WTC11 (cell line): ENCODE data around the gene MARK2. TPM values are rescaled to one million over a fixed set of nuclear protein-coding genes. Genes with fewer than 3 reads are reported as not detected.

Experiments
- ATAC-seq: fragments of 200-7000 bp; cut with Tn5 transposase; 2 replicates; pipeline ENCODE4 v1.10.0; 2021; ENCODE audit warnings: mild to moderate bottlenecking, moderate library complexity
- CTCF ChIA-PET: fragments of 300-600 bp; sonication (Branson Sonifier 250); formaldehyde crosslinking; loops from one replicate; lab custom pipeline; 2021; ENCODE audit warnings: antibody characterized with exemption; lab: Charles Lee
- POLR2A ChIA-PET: fragments of 350-600 bp; sonication (Branson Sonifier 250); formaldehyde crosslinking; loops from one replicate; lab custom pipeline; 2021; ENCODE audit warnings: antibody characterized with exemption; lab: Charles Lee
- DNase-seq: peaks from one replicate; pipeline ENCODE4 v3.0.0; 2021; ENCODE audit warnings: low spot score
- H3K27ac Mint-ChIP-seq: 2 replicates; pipeline ENCODE4 v1.8.0; 2021; ENCODE audit warnings: mixed read lengths
- H3K27me3 Mint-ChIP-seq: 2 replicates; pipeline ENCODE4 v1.8.0; 2021; ENCODE audit warnings: low read depth, mild to moderate bottlenecking, moderate library complexity, mixed read lengths
- H3K36me3 Mint-ChIP-seq: 2 replicates; pipeline ENCODE4 v1.8.0; 2021; ENCODE audit warnings: mixed read lengths
- H3K4me1 Mint-ChIP-seq: 2 replicates; pipeline ENCODE4 v1.8.0; 2022; ENCODE audit warnings: mixed read lengths
- H3K4me3 Mint-ChIP-seq: 2 replicates; pipeline ENCODE4 v1.8.0; 2021; ENCODE audit warnings: mild to moderate bottlenecking, moderate library complexity, mixed read lengths
- H3K9me3 Mint-ChIP-seq: 2 replicates; pipeline ENCODE4 v1.8.0; 2021; ENCODE audit warnings: mixed read lengths
- CDX4 ChIP-seq: fragments of 250-450 bp; sonication (Bioruptor Pico); IDR thresholded peaks from 2 replicates; pipeline ENCODE4 v1.9.0; 2021; ENCODE audit warnings: moderate library complexity, mild to moderate bottlenecking, inconsistent platforms, borderline replicate concordance
- CREM ChIP-seq: sonication (generic); formaldehyde crosslinking; IDR thresholded peaks from 2 replicates; pipeline ENCODE4 v1.8.1; 2022; ENCODE audit warnings: mild to moderate bottlenecking, missing genetic modification reagents, moderate library complexity
- FOXK1 ChIP-seq: sonication (generic); formaldehyde crosslinking; IDR thresholded peaks from 2 replicates; pipeline ENCODE4 v1.8.0; 2022; ENCODE audit warnings: mild to moderate bottlenecking, moderate library complexity, missing genetic modification reagents
- FOXP1 ChIP-seq: sonication (generic); formaldehyde crosslinking; IDR thresholded peaks from 2 replicates; pipeline ENCODE4 v1.8.0; 2022; ENCODE audit warnings: missing genetic modification reagents, mild to moderate bottlenecking, moderate library complexity, borderline replicate concordance
- GTF2I ChIP-seq: fragments of 250-450 bp; sonication (Bioruptor Pico); conservative IDR thresholded peaks from 2 replicates; pipeline ENCODE4 v1.4.0; 2021; ENCODE audit warnings: mild to moderate bottlenecking
- HMGXB4 ChIP-seq: sonication (generic); formaldehyde crosslinking; IDR thresholded peaks from 2 replicates; pipeline ENCODE4 v1.8.1; 2023; ENCODE audit warnings: mild to moderate bottlenecking, moderate library complexity, missing genetic modification reagents
- IRF1 ChIP-seq: sonication (generic); formaldehyde crosslinking; IDR thresholded peaks from 2 replicates; pipeline ENCODE4 v1.8.0; 2023; ENCODE audit warnings: missing genetic modification reagents
- MXD4 ChIP-seq: fragments of 250-450 bp; sonication (Bioruptor Pico); IDR thresholded peaks from 2 replicates; pipeline ENCODE4 v1.8.0; 2021; ENCODE audit warnings: mild to moderate bottlenecking, moderate library complexity, borderline replicate concordance
- NFE2L1 ChIP-seq: sonication (generic); formaldehyde crosslinking; IDR thresholded peaks from 2 replicates; pipeline ENCODE4 v1.8.1; 2023; ENCODE audit warnings: missing genetic modification reagents
- NFYB ChIP-seq: sonication (generic); formaldehyde crosslinking; conservative IDR thresholded peaks from 2 replicates; pipeline ENCODE4 v1.8.0; 2022; ENCODE audit warnings: low read depth, missing genetic modification reagents
- NR1H2 ChIP-seq: sonication (generic); formaldehyde crosslinking; IDR thresholded peaks from 2 replicates; pipeline ENCODE4 v1.9.0; 2021; ENCODE audit warnings: mild to moderate bottlenecking, moderate library complexity, missing genetic modification reagents
- NR2C2 ChIP-seq: sonication (generic); formaldehyde crosslinking; IDR thresholded peaks from 2 replicates; pipeline ENCODE4 v1.8.0; 2022; ENCODE audit warnings: mild to moderate bottlenecking, missing genetic modification reagents
- PRRX2 ChIP-seq: fragments of 250-450 bp; sonication (Bioruptor Pico); IDR thresholded peaks from 2 replicates; pipeline ENCODE4 v1.8.0; 2021; ENCODE audit warnings: mild to moderate bottlenecking
- SMAD4 ChIP-seq: sonication (generic); formaldehyde crosslinking; IDR thresholded peaks from 2 replicates; pipeline ENCODE4 v1.8.0; 2022; ENCODE audit warnings: mild to moderate bottlenecking, missing genetic modification reagents
- TCF7 ChIP-seq: sonication (generic); formaldehyde crosslinking; IDR thresholded peaks from 2 replicates; pipeline ENCODE4 v1.8.0; 2022; ENCODE audit warnings: mild to moderate bottlenecking, low read depth, missing genetic modification reagents, moderate library complexity
- USF2 ChIP-seq: sonication (generic); formaldehyde crosslinking; IDR thresholded peaks from 2 replicates; pipeline ENCODE4 v1.8.1; 2023; ENCODE audit warnings: mild to moderate bottlenecking, missing genetic modification reagents, moderate library complexity
- ZNF219 ChIP-seq: sonication (generic); formaldehyde crosslinking; IDR thresholded peaks from 2 replicates; pipeline ENCODE4 v1.8.0; 2023; ENCODE audit warnings: missing genetic modification reagents, mild to moderate bottlenecking, borderline replicate concordance
- ZNF232 ChIP-seq: sonication (generic); formaldehyde crosslinking; IDR thresholded peaks from 2 replicates; pipeline ENCODE4 v1.8.0; 2022; ENCODE audit warnings: mild to moderate bottlenecking, missing genetic modification reagents
- ZNF425 ChIP-seq: fragments of 250-450 bp; sonication (Bioruptor Pico); conservative IDR thresholded peaks from 2 replicates; pipeline ENCODE4 v1.9.0; 2021; ENCODE audit warnings: mild to moderate bottlenecking
- total RNA-seq: library from RNA; stranded (reverse); gene quantifications from 3 replicates; pipeline ENCODE4 v1.2.3, GENCODE V29; 2021
- TF ChIP-seq, protein P1 (sequence below): sonication (generic); formaldehyde crosslinking; IDR thresholded peaks from 2 replicates; pipeline ENCODE4 v1.8.1; 2022; ENCODE audit warnings: mild to moderate bottlenecking, moderate library complexity, missing genetic modification reagents
- TF ChIP-seq, protein P2 (sequence below): sonication (generic); formaldehyde crosslinking; IDR thresholded peaks from 2 replicates; pipeline ENCODE4 v1.8.1; 2022; ENCODE audit warnings: low read depth, mild to moderate bottlenecking, moderate library complexity, missing genetic modification reagents, borderline replicate concordance
- TF ChIP-seq, protein P3 (sequence below): sonication (generic); formaldehyde crosslinking; IDR thresholded peaks from 2 replicates; pipeline ENCODE4 v1.8.1; 2022; ENCODE audit warnings: low read depth, missing genetic modification reagents, borderline replicate concordance

MARK2 gene
- total RNA-seq, 1 experiment from 2014 or later, result 57.4 TPM

DNA sequence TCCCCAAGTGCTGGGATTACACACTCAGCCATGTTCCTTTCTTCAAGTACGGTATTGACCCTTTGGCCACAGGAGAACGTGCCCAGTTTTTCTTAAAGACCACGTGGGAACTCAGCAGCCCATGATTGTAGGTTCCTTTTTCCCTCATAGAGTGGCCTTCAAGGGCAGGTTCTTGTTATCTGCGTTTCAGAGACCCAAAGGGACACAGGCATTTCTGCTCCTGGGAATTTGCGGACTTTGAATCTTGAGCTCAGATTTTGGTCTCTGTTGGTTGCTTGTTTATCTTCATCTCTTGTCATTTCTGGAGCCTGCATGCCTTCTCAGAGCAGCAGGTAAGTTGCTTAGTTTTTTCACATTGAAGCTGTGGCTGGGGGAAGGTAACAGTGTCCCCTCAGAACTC lies 12.0 kb downstream of the MARK2 start (continued):
- TF ChIP-seq NFE2L1 (no peak), NR2C2 (no peak), NFYB (no peak), GTF2I (no peak), ZNF219 (CRISPR knock-in tag) (no peak), ZNF232 (no peak), USF2 (CRISPR knock-in tag) (no peak), FOXP1 (CRISPR knock-in tag) (no peak)
- TF ChIP-seq, protein P1, sequence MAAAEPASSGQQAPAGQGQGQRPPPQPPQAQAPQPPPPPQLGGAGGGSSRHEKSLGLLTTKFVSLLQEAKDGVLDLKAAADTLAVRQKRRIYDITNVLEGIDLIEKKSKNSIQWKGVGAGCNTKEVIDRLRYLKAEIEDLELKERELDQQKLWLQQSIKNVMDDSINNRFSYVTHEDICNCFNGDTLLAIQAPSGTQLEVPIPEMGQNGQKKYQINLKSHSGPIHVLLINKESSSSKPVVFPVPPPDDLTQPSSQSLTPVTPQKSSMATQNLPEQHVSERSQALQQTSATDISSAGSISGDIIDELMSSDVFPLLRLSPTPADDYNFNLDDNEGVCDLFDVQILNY (CRISPR knock-in tag), result no peak

DNA sequence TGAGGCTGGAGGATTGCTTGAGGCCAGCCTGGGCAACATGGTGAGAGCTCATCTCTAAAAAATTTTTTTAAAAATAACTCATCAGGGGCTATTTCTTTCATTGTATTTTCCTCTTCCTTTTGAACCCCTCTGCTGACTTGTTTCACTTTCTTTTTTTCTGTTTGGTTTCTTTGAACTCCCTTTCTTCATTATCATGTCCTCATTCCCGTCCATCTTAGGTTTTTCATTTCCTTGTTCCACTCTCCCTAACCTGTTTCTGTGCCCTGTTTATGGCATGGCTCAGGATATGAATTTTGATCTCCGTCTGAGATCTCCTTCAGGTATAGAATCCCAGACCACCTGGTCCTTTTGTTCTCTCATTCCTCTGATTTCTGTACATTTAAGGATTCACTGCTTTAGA lies 12.5 kb downstream of the MARK2 start:
- CTCF ChIA-PET, result interaction anchor here (1.8 kb wide), 1 partner anchor 32 kb away, joined by 4 read pairs; no protein-coding TSS in a partner anchor
- no peak overlapping the region for H3K4me3 Mint-ChIP-seq
- H3K4me1 Mint-ChIP-seq, result peaks cover 41% of the 10 kb centered on the region
- POLR2A ChIA-PET, result no interaction called here
- peaks cover 21% of the 10 kb centered on the region for H3K36me3 Mint-ChIP-seq
- no peaks in the 10 kb centered on the region for H3K27me3 Mint-ChIP-seq
- peak overlapping the region; percentile 78 for H3K27ac Mint-ChIP-seq
- ATAC-seq (no peak), DNase-seq (no peak)
- TF ChIP-seq, protein P2, sequence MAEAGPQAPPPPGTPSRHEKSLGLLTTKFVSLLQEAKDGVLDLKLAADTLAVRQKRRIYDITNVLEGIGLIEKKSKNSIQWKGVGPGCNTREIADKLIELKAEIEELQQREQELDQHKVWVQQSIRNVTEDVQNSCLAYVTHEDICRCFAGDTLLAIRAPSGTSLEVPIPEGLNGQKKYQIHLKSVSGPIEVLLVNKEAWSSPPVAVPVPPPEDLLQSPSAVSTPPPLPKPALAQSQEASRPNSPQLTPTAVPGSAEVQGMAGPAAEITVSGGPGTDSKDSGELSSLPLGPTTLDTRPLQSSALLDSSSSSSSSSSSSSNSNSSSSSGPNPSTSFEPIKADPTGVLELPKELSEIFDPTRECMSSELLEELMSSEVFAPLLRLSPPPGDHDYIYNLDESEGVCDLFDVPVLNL (CRISPR knock-in tag), result no peak
- TF ChIP-seq IRF1, result no peak
- no peak for TF ChIP-seq TCF7
- no peak for TF ChIP-seq CREM (CRISPR knock-in tag)
- no peak for TF ChIP-seq FOXK1 (CRISPR knock-in tag)
- peaks cover 5% of the 10 kb centered on the region; the same call in 1 of the 2 replicates for H3K9me3 Mint-ChIP-seq

- Mint-ChIP-seq H3K9me3 (peaks cover 5% of the 10 kb centered on the region; the same call in 1 of the 2 replicates), H3K4me3 (no peak overlapping the region), H3K27ac (no peak overlapping the region), H3K27me3 (no peaks in the 10 kb centered on the region), H3K4me1 (peaks cover 28% of the 10 kb centered on the region), H3K36me3 (peaks cover 21% of the 10 kb centered on the region)
- ATAC-seq, result no peak
- TF ChIP-seq ZNF219 (CRISPR knock-in tag), result no peak
- no peak for TF ChIP-seq PRRX2
- TF ChIP-seq HMGXB4 (CRISPR knock-in tag), result no peak
- CTCF ChIA-PET, result no interaction called here
- no peak for DNase-seq
- POLR2A ChIA-PET, result interaction anchor here (0.6 kb wide), 1 partner anchor 141 kb away, joined by 3 read pairs; no protein-coding TSS in a partner anchor
Measured at GRCh38 chr11:63853476-63853875, 14.6 kb downstream of the MARK2 start.

GRCh38 chr11:63854696-63855095 lies 15.8 kb downstream of the MARK2 start:
- Mint-ChIP-seq H3K4me3 (no peak overlapping the region), H3K27me3 (no peaks in the 10 kb centered on the region), H3K4me1 (peaks cover 21% of the 10 kb centered on the region), H3K9me3 (peaks cover 5% of the 10 kb centered on the region; the same call in 1 of the 2 replicates), H3K27ac (peak overlapping the region; percentile 40; the same call in 1 of the 2 replicates), H3K36me3 (peaks cover 21% of the 10 kb centered on the region)
- ChIA-PET CTCF (no interaction called here), POLR2A (no interaction called here)
- ATAC-seq, result no peak
- no peak for DNase-seq
- TF ChIP-seq NR1H2 (CRISPR knock-in tag) (no peak), MXD4 (CRISPR knock-in tag) (no peak), ZNF425 (CRISPR knock-in tag) (no peak), NFYB (no peak), SMAD4 (no peak), CDX4 (no peak)
- TF ChIP-seq, protein P3, sequence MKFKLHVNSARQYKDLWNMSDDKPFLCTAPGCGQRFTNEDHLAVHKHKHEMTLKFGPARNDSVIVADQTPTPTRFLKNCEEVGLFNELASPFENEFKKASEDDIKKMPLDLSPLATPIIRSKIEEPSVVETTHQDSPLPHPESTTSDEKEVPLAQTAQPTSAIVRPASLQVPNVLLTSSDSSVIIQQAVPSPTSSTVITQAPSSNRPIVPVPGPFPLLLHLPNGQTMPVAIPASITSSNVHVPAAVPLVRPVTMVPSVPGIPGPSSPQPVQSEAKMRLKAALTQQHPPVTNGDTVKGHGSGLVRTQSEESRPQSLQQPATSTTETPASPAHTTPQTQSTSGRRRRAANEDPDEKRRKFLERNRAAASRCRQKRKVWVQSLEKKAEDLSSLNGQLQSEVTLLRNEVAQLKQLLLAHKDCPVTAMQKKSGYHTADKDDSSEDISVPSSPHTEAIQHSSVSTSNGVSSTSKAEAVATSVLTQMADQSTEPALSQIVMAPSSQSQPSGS (CRISPR knock-in tag), result no peak
